Left forelimb (tissue), 1 donor: ENCODE measurements around the gene RIPOR2.
"Not testable (repeated sequence)": the region's sequence is repeated elsewhere in the genome, so short reads cannot be mapped to it uniquely, and the experiment has no call there.

Experiments used
- DNase-seq: peaks from one replicate; pipeline ENCODE4 v3.0.0-alpha.2; 2018; ENCODE audit warnings: low spot score

The RIPOR2 gene

GRCh38 chr6:24925661-24926060, 10.1 kb downstream of the RIPOR2 start:
- DNase-seq: no peak

GRCh38 chr6:24924580-24925356, 11.0 kb downstream of the RIPOR2 start:
- no peak for DNase-seq

GRCh38 chr6:24923885-24924401, 11.8 kb downstream of the RIPOR2 start:
- no peak for DNase-seq

DNA sequence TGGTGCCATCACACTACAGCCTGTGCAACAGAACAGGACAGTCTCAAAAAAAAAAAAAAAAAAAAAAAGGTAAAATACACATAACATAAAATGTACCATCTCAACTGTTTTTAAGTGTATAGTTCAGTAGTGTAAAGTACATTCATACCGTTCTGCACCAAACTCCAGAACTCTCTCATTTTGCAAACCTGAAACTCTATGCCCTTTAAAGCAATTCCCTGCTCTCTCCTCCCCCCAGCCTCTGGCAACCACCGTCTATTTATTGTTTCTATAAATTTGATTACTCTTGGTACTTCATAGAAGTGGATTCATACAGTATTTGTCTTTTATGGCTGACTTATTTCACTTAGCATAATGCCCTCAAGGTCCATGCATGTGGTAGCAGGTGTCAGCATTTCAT, 12.9 kb downstream of the RIPOR2 start:
- no peak for DNase-seq

- DNase-seq: no peak
These were observed 13.6 kb downstream of the RIPOR2 start for GRCh38 chr6:24922170-24922569.

- DNase-seq: no peak
These were observed 15.6 kb downstream of the RIPOR2 start for GRCh38 chr6:24920136-24920535.

DNA sequence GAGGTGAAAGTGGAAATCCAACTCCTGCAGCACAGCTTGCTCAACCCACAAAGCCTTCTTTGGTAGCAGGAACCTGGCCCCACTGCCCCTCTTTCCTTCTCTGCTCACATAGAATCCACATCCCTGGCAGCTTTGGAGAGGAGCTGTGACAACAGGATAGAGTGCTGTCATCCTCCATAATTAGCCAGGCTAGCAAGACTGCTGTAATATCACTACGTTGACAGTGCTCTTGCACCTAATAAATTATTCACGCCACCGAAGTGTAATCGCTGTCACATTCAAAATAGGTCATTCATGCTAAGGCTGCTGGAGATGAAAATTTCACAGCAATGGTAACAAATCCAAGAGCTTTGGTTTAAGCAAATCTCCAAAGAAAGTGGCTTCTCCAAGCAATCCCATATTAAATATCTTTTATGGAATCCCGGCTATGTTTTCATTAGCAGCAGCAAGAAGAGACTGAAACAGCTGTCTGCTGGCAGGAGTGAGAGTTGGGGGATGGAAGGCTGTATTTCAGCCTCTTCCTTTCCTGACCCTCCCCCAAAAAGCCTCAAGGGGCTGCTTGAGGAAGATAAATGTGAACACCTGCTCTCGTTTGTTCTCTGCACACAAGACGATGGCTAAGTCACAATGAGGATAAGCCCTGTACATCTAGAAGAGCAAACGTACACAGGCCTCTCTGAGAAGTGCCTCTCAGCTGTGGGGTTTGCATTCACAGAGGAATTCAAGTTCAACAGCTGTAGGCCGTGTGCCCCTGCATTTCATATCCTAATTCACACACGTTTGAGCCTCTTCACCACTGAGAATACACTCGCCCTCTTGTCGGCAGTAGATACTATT, 16.5 kb downstream of the RIPOR2 start:
- no peak for DNase-seq

GRCh38 chr6:24918641-24919055, 17.1 kb downstream of the RIPOR2 start:
- DNase-seq: no peak

DNA sequence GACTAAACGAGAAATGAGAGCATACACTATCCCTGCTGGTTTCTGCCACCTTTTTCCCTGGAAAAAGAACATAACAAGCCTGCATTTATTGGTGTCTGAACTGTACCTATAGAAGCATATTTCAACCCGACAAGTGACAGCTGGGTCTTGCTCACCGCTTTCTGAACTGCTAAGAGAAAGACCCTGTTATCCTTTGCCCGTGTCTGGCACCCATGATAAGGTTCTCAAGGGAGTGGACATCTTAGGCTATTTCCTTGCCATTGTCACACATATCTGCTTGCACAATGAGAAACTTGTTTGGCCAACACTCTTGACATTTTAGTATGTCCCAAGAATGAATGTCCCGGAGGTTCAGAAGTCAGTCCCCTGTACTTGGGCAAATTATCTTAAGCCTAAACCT, 19.3 kb downstream of the RIPOR2 start:
- no peak for DNase-seq

DNA sequence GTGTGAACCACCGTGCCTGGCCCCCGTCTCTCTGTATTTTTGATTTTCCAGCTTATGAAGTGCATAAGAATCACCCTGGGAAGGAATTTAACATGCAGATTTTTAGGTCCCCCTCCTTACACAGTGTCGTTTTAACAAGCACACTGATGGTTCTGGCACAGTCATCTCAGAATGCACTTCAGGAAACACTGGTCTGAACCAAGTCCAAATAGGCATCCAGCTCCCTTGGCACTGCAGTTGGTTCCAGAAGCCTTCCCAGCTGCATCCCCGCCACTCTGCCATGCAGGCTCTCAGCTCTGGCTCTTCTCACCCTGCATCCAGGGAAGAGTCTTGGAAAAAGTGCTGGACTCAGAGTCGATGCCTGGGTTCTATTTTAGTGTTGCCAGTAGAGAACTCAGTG, 20.1 kb downstream of the RIPOR2 start:
- DNase-seq: no peak

- not testable (repeated sequence) for DNase-seq
These were observed 21.7 kb downstream of the RIPOR2 start for GRCh38 chr6:24914082-24914481.

- no peak for DNase-seq
These were observed 23.9 kb downstream of the RIPOR2 start for GRCh38 chr6:24911796-24912382.

GRCh38 chr6:24910961-24911725, 24.6 kb downstream of the RIPOR2 start:
- peak; percentile 85 for DNase-seq

DNA sequence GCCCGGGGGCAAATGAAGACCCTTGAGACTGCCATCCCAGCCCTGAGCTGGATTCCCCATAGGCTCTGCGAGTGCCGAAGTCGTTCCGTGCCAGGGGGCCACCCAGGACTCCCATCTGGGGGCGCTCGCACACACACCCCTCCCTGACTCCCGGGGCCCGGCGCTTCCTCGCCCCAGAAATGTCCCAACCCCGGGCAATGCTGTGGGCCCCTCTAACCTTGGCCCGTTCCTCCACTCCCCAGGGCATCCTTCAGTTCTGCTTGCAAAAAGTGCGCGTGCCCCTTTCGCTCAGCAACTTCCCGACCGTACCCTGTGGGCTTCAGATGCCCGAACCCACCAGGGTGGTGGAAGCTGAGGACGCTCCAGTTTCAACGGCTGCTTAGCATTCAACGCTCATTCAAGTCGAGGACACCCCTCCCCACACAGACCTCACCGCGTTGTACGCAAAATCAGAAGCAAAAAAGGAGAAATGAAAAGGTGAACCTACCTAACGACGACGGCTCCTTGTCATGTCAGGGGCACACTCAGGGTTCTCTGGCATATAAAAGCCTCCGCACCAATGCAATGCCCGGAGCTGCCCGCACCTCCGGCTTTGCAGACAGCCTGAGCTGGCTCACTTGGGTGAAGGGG, 25.3 kb downstream of the RIPOR2 start:
- peak; percentile 66 for DNase-seq

DNA sequence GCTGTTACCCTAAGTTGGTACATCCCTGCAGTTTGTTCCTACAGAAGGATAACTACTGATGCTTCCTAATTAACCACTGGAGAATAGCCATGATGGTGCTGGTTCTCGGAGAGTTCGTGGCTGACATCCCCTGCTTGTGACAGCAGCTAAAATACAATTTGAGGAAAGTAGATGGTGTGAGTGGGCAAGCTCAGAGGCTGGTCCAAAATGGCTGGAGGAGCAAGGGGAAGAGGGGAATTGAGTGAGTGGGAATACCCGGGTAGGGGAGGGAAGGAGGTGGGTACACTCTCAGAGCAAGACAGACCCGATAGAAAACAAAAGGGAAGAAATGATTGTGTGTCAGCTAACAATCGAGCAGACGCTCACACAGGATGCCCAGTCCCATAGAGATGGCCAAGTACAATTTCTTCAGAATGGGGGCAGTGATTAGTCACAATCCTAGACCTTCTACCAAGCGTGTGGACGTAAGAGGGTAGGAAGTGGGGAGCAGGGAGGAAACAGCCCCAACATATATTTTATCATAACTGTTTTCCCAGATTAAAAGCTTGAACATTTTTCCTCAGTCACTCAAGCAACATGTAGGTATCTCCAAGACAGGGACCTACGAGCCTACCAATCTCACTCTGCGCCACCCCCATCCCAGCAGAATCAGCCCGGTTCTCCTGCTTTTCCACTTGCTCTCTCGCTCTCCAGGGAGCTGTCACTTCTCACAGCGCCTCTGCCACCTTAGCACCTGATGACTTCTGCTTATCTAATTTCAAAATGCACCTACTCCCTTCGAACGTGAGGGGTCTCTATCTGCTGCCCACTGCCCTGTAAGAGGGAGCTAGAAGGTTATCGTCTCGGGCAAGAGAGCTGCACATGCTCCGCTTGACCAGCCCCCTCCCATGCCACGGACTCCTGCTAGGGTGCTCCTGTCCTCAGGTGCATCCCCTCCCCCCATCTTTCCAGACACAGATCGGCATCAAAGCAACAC, 26.2 kb downstream of the RIPOR2 start:
- DNase-seq: no peak

DNA sequence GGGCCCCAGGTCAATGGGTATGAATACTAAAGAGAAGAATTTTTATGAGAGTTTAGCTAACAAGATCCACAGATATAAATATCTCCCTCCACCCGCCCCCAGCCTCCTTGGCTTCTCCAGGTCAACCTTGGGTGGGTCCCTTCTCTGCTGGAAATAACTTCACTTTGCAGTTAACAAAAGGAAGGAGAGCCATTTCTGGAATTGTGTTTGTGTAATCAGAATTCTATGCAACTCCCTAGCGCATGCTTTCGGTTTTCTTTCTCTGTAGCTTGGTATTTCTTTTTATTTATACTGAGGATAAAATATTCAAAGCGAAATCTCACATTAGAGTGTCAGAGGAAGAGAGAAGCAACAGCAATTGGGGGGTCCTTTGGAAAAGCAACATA, 27.1 kb downstream of the RIPOR2 start:
- no peak for DNase-seq

DNA sequence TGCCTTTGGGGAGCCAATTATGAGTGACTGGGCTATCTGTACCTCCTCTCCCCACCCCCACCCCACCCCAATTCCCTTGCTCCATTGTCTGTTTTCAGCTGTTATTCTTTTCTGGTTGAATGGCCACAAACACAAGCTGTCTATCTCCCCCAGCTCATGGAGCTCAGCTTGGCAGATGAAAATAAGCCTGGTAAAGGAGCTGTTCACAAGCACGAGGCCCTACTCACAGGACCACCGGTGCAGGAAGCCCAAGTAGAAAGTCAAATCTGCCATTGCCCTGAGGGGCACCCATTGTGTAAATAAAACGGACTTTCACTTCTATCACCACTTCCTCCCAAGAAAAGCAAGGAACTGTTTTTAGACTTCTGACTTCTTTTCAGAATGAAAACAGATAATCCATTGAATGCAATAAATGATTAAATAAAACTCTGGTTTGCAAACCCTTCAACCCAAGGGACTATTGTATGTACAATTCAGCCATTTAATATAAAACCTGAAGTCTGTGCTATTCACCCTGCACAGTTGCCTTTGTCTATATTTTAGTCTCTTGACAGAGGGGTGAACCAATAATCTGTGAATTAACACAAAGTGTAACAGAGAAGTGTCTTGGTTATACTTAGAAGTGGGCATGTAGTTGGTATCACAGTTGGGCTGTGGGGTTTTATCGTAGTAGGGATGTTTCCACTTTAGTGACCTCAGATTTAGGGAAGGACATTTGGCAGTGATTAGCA, 27.7 kb downstream of the RIPOR2 start:
- no peak for DNase-seq

DNA sequence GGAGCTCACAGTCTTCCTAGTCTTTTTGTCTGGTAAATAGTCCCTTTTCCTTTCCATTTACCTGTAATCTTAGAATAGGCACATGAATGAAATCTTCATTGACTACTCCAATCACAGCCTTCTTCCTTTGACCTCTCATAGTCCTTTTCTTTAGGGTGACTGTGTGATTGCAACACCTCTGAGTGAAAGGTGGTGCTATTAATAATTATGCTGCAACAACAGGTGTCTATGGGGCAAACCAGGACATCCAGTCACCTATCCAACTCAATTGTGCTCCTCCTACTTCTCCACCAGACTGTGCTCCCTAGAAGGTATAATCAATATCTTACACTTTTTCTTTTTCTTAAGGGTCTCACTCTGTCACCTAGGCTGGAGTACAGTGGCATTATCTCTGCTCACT, 29.4 kb downstream of the RIPOR2 start:
- no peak for DNase-seq

DNA sequence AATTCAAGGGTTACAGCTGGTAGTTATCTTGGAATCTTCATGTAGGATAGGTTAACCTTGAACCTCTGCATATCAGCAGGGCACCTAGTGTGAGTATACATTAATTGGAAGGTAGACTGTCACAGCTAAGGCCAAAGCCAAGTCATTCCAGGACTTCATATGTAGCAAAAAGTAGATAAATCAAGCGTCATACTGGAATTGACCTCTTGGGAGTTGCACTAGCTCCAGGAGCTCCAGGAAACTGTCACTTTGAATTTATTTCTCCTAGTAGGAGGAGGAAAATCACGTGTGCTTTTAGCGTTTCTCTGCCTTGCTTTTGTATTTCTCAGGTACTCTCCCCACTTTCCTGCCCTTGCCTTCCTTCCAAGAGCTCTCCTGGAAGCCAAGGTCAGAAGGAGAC, 30.3 kb downstream of the RIPOR2 start:
- no peak for DNase-seq

DNA sequence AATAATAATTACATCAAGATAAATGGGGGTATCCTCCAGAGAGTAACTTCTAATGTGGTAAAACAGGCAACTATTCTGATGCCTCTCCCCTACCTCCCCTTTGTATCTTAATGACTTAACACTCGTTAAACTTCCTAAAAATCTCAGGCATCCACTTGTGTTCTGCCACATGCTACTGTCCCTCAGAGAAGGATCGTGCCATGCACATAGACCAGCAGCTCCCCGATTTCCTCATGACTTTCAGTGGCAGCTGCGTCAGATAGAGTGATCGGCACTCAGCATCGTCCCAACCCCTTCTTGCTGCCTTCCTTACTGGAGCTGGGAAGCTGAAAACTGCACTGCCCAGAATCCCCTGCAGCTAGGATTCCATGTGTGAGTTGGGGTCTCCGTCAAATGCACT, 32.1 kb downstream of the RIPOR2 start:
- DNase-seq: no peak
